Measurements from ENCODE around the gene NEU4. TPM values are rescaled to one million over a fixed set of nuclear protein-coding genes. Genes with fewer than 3 reads are reported as not detected.
"Not testable (repeated sequence)": the region's sequence is repeated elsewhere in the genome, so short reads cannot be mapped to it uniquely, and the experiment has no call there.

NEU4 gene
- total RNA-seq, 1 donor from 2014 or later, result not detected

- H3K27me3 ChIP-seq (ENCODE audit: control insufficient read depth, insufficient read depth, low read length), result peaks cover 21% of the 10 kb centered on the region
- no peak overlapping the region for H3K4me3 ChIP-seq (ENCODE audit: low read depth, low read length)
- no peak for DNase-seq (ENCODE audit: low read depth)
- no peak for TF ChIP-seq CTCF (IDR thresholded peaks at IDR 0.05; ENCODE audit: insufficient read depth, low read length, poor library complexity, severe bottlenecking)
- no peaks in the 10 kb centered on the region for H3K36me3 ChIP-seq (ENCODE audit: control insufficient read depth, insufficient read depth, low read length)
Observed at GRCh38 chr2:241815477-241816430, 6.8 kb downstream of the NEU4 start.

- no peak for TF ChIP-seq CTCF (IDR thresholded peaks at IDR 0.05; ENCODE audit: insufficient read depth, low read length, poor library complexity, severe bottlenecking)
- no peak for DNase-seq (ENCODE audit: low read depth)
- Histone ChIP-seq H3K36me3 (ENCODE audit: control insufficient read depth, insufficient read depth, low read length) (no peaks in the 10 kb centered on the region), H3K4me3 (ENCODE audit: low read depth, low read length) (no peak overlapping the region), H3K27me3 (ENCODE audit: control insufficient read depth, insufficient read depth, low read length) (peaks cover 17% of the 10 kb centered on the region)
Observed at GRCh38 chr2:241816431-241817121, 7.6 kb downstream of the NEU4 start.

GRCh38 chr2:241817126-241817820 lies 8.3 kb downstream of the NEU4 start:
- Histone ChIP-seq H3K4me3 (ENCODE audit: low read depth, low read length) (no peak overlapping the region), H3K27me3 (ENCODE audit: control insufficient read depth, insufficient read depth, low read length) (peaks cover 17% of the 10 kb centered on the region), H3K36me3 (ENCODE audit: control insufficient read depth, insufficient read depth, low read length) (no peaks in the 10 kb centered on the region)
- TF ChIP-seq CTCF (IDR thresholded peaks at IDR 0.05; ENCODE audit: insufficient read depth, low read length, poor library complexity, severe bottlenecking), result no peak
- no peak for DNase-seq (ENCODE audit: low read depth)

- H3K4me3 ChIP-seq (ENCODE audit: low read depth, low read length); DNase-seq (ENCODE audit: low read depth); H3K36me3 ChIP-seq (ENCODE audit: control insufficient read depth, insufficient read depth, low read length): not testable (repeated sequence)
- peaks cover 17% of the 10 kb centered on the region for H3K27me3 ChIP-seq (ENCODE audit: control insufficient read depth, insufficient read depth, low read length)
Observed at GRCh38 chr2:241817821-241818215, 8.8 kb downstream of the NEU4 start.

GRCh38 chr2:241818229-241818942 lies 9.4 kb downstream of the NEU4 start:
- no peak for TF ChIP-seq CTCF (IDR thresholded peaks at IDR 0.05; ENCODE audit: insufficient read depth, low read length, poor library complexity, severe bottlenecking)
- no peaks in the 10 kb centered on the region for H3K36me3 ChIP-seq (ENCODE audit: control insufficient read depth, insufficient read depth, low read length)
- peaks cover 16% of the 10 kb centered on the region for H3K27me3 ChIP-seq (ENCODE audit: control insufficient read depth, insufficient read depth, low read length)
- no peak overlapping the region for H3K4me3 ChIP-seq (ENCODE audit: low read depth, low read length)
- no peak for DNase-seq (ENCODE audit: low read depth)

Data from kidney epithelial cell (primary cell).